NOMO-1 treated with dmso at 0.1 percent for 144 hours (cell line): ENCODE data around the gene USP53.
"Not testable (repeated sequence)": the region's sequence is repeated elsewhere in the genome, so short reads cannot be mapped to it uniquely, and the experiment has no call there.

Source experiments
- DNase-seq: peaks from one replicate; lab custom pipeline; 2025; ENCODE audit not compliant: unreplicated experiment; lab: John Stamatoyannopoulos, UW

USP53 gene

DNA sequence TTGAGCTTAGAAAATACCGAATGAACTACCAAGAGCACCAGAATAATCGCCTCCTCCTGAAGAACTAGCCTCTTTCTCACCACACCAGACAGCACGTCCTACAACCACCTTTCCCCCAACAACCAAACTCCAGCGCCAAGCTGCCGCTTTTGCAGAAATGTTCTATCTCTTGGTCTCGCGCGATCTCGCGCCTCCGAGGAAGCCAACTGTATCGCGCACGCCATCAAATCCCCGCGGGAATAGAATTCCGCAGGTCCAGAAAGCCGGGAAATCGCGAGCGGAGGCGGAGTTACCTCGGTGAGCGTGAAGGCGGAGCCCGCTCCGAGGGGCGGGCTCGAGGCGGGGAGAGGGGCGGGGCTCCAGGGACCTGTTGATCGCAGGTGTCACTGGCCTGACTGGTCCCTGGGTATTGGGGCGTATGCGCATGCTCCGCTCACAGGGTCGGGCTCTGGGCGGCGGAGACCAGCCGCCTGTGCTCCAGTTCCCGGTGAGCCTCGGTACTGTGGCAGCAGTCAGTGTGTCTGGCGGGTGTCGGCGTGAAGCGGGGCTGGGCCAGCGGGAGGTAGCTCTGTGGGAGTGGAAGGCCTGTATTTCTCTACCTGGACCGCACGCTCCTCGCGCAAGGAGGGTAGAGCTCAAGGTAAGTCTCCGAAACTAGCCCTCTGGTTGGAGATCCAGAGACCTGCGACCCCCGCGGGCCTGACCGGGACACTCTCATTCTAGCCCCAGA, at the start of gene USP53:
USP53 (plus strand) TSS at position 480 of the 730 bp plus-strand sequence. CDS start 27,047 bp downstream, outside the sequence.
- DNase-seq = peak; percentile 82

GRCh38 chr4:119165767-119166166, 46.7 kb upstream of the USP53 start:
- no peak for DNase-seq

DNA sequence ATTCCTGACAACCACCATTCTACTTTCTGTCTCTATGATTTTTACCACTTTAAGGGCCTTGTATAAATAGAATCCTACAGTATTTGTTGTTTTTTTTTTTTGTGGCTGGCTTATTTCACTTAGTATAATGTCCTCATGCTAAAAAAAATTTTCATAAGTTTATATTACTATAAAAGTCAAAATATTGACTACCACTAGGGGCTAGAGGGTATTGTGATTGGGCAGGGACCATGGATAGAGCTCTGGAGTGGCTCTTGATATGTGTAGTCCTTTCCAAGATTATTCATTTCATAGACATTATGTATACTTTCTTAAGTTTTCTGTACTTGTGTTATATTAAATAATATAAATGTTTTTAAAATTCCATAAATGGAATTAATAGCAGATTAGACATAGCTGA, 42.3 kb upstream of the USP53 start:
- no peak for DNase-seq

DNA sequence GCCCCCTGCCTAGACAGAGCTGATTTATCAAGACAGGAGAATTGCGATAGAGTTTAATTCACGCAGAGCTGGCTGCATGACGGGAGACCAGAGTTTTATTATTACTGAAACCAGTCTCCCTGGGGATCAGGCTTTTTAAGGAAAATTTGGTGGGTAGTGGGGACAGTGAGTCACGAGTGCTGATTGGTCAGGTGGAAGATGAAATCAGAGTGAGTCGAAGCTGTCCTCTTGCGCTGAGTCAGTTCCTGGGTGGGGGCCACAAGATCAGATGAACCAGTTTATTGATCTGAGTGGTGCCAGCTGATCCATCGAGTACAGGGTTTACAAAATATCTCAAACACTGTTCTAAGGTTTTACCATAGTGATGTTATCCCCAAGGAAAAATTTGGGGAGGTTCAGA, 40.3 kb upstream of the USP53 start:
- no peak for DNase-seq

DNA sequence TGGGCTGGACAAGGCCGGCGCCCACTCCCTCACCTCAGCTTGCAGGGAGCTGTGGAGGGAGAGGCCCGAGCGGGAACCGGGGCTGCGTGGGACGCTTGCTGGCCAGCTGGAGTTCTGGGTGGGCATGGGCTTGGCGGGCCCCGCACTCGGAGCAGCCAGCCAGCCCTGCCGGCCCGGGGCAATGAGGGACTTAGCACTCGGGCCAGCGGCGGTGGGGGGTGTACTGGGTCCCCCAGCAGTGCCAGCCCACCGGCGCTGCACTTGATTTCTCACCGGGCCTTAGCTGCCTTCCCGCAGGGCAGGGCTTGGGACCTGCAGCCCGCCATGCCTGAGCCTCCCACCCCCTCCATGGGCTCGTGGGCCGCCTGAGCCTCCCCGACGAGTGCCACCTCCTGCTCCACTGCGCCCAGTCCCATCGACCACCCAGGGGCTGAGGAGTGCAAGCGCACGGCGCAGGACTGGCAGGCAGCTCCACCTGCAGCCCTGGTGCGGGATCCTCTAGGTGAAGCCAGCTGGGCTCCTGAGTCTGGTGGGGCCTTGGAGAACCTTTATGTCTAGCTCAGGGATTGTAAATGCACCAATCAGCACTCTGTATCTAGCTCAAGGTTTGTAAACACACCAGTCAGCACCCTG, 38.7 kb upstream of the USP53 start:
- not testable (repeated sequence) for DNase-seq

DNA sequence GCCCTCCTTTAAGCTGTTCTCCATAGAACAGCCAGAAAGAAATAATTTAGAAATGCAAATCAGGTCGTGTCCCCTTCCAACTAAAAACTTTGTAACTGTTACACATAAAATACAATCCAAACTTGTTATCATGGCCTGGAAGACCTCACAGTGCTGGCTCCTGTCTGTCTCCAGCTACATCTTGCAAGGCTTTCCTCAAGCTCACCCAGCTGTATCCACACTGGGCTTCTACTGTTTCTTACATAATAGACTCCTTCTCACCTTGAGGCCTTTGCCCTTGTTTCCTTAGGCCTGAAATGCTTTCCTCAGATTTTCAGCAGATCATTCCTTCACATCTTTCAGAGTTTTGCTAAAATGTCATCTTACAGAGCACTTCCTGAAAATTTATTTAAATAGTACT, 33.5 kb upstream of the USP53 start:
- DNase-seq = no peak

DNA sequence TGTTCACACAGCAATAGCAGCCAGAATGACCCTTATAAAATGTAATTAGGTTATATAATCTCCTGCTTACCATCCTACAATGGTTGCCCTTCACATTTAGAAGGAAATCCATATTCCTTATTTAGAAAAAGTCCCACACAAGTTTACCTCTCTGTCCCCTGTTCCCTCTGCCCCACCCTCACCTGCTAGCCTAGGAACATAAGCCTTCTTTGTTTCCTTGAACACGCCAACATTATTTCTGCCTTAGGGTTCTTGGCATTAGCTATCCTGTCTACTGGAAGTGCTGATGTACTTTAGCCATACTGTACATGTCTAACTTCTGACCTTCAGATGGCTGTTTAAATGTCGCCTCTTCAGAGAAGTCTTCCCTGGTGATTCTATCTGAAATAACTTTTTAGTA, 28.4 kb upstream of the USP53 start:
- DNase-seq = no peak

DNA sequence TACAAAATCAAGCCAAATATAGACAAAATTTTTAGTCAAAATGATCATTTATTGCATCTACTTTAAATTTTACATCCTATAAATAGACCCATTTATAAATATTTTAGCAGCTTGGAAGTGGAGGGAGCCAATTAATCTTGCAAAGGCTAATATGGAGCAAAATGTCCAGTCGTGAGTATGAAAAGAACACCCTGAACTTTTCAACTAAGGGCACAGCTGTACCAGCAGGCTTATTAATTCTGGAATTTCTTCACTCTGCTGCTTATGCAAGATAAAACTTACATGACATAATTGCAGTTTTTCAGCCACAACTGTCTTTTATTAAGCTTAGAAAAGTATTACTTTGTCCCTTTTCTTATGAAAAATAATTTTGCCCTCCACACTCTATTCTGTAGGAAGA, 22.9 kb upstream of the USP53 start:
- DNase-seq = no peak

DNA sequence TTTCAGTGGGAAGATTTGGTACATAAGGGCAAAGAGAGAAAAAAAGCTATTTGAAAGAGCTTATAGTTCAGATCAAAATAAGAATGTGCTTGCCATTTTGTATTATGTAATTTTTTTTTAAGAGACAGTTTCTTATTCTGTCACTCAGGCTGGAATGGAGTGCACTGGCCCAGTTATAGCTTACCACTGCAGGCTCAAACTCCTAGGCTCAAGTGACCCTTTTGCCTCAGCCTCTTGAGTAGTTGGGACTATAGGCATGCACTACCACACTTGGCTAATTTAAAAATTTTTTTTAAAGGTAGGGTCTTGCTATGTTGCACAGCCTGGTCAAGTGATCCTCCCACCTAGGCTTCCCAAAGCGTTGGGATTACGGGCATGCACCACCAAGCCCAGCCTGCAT, 22.2 kb upstream of the USP53 start:
- DNase-seq = no peak

- no peak for DNase-seq
These were observed 21.0 kb upstream of the USP53 start for GRCh38 chr4:119191505-119191904.

- no peak for DNase-seq
These were observed 14.7 kb upstream of the USP53 start for GRCh38 chr4:119197772-119198212.

GRCh38 chr4:119204916-119205315, 7.6 kb upstream of the USP53 start:
- DNase-seq = no peak

DNA sequence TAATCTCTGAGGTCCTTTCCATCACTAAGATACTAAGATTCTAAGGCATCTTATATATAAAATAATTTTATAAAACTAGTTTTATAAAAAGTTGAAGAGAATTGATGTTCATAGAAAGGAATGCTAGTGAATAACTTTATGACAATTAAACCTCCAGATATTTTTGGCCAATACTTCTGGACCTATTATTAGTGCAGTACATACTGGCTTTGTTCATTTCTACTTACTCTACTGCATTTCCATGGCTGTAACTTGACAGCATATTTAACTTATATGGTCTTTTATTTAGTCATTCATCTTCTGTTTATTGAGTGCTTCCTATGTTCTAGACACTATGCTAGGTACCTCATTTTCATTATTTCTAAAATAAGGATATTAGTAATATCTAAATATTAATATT, 6.8 kb upstream of the USP53 start:
- no peak for DNase-seq

- no peak for DNase-seq
These were observed 6.3 kb upstream of the USP53 start for GRCh38 chr4:119206178-119206577.

GRCh38 chr4:119207051-119207450, 5.5 kb upstream of the USP53 start:
- peak; percentile 44 for DNase-seq

- peak; percentile 78 for DNase-seq
These were observed 3.4 kb upstream of the USP53 start for GRCh38 chr4:119209077-119209476.

- no peak for DNase-seq
These were observed 2.9 kb upstream of the USP53 start for GRCh38 chr4:119209586-119209985.

DNA sequence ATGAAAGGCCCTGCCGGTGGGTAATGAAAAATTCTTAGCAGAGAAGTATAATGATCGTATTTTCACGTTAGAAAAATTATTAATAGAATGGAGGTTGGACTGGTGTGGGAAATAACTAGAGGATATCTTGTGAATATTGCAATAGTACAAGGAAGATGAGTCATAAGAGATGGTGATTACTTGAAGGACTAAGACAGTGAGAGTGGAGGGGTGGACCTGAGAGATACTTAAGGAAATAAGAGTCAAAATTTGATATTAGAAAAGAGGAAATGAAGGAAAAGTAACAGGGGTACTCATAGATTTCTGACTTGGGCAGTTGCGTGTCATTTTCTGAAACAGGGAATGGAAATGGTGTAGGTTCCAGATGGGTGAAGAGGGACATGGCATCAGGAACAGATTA, 1.7 kb upstream of the USP53 start:
- no peak for DNase-seq

GRCh38 chr4:119211867-119212233, 663 bp upstream of the USP53 start:
- no peak for DNase-seq

- peak; percentile 78 for DNase-seq
These were observed 572 bp downstream of the USP53 start for GRCh38 chr4:119212964-119213606.

GRCh38 chr4:119218093-119218492, 5.6 kb downstream of the USP53 start:
- DNase-seq = no peak

DNA sequence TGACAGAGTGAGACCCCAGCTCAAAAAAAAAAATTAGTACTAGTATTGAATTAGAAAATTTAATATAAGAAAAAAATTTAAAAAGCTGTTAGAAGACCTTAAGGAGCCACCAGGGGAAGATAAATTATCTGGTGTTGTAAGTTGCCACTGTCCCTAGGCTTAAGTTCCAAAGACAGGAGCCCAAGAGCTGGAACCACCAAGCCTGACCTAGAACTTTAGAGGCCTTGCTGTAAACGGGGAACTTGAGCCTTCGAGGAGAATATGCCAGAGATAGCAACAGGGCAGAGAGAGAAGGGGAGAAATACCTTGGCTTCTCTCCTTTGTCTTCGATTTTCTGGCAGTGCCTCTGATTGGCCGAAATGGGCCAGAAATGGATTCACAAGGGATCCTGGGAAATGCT, 8.9 kb downstream of the USP53 start:
- DNase-seq = no peak
